Adrenal gland (tissue), 12 donors: Measurements from ENCODE around the gene CBARP. TPM values are rescaled to one million over a fixed set of nuclear protein-coding genes. Genes with fewer than 3 reads are reported as not detected.

Source experiments
- DNase-seq, 7 donors: peaks; one replicate each; pipeline ENCODE4 v3.0.0-alpha.2; 2019 to 2020
- H3K27ac ChIP-seq, 5 donors: fragments of 200-600 bp; sonication (generic) in 4 of 5; 1 replicate in 3 of 5; 2 replicates in 2 of 5; pipeline versions ENCODE4 v1.5.1 to v1.8.0; 2016 to 2020; ENCODE audit warnings: mild to moderate bottlenecking in 1 of 5
- H3K27me3 ChIP-seq: fragments of 200-600 bp; 2 replicates; pipeline ENCODE4 v1.8.0; 2021
- H3K36me3 ChIP-seq, 2 donors: fragments of 200-600 bp; replicated peaks in 1 of 2; 1 replicate in 1 of 2; 2 replicates in 1 of 2; pipeline versions ENCODE4 v1.5.1 to v1.8.0; 2018 to 2022
- H3K4me1 ChIP-seq, 2 donors: fragments of 200-600 bp; replicated peaks in 1 of 2; 1 replicate in 1 of 2; 2 replicates in 1 of 2; pipeline versions ENCODE4 v1.5.1 to v1.8.0; 2018 to 2021
- H3K4me3 ChIP-seq, 4 donors: fragments of 200-600 bp; sonication (generic) in 3 of 4; one replicate each; pipeline ENCODE4 v1.5.1; 2016 to 2018
- H3K9me3 ChIP-seq, 3 donors: fragments of 200-600 bp; sonication (generic) in 1 of 3; replicated peaks in 1 of 3; 1 replicate in 2 of 3; 2 replicates in 1 of 3; pipeline versions ENCODE4 v1.5.1 to v1.8.0; 2016 to 2021
- POLR2A ChIP-seq, 2 donors: fragments of 450-650 bp; IDR thresholded peaks; one replicate each; pipeline ENCODE4 v1.6.1; 2017; ENCODE audit warnings: antibody characterized with exemption in 2 of 2, mild to moderate bottlenecking in 2 of 2, moderate library complexity in 1 of 2
- WGBS, 4 donors: extraction: QIAGEN DNeasy Blood & Tissue Kit in 2 of 4; methylation state at CpG; one replicate each; pipeline versions ENCODE4 v1.1.5 to v1.1.7; 2013 to 2017; 5-methylcytosine and 5-hydroxymethylcytosine counted together
- intact Hi-C, 2 donors: fragments of 100-400 bp; cut with DNase I; formaldehyde crosslinking; loops; one replicate each; pipeline versions ENCODE4 v1.14.1 to v1.15.0; 2022 to 2023
- polyA plus RNA-seq, 3 donors: library from polyadenylated mRNA; stranded (reverse); fragments of 200-250 nt in 2 of 3; fragments of 350-450 nt in 1 of 3; fragmentation: Illumina TruSeq in 1 of 3; extraction: RNeasy Lipid Tissue Mini Kit (QIAGEN cat#74804) in 1 of 3; gene quantifications; one replicate each; pipeline ENCODE4 v1.2.3, GENCODE V29; 2013 to 2014
- total RNA-seq, 9 donors: library from RNA; depleted of rRNA in 4 of 9; stranded (reverse); fragments of >200 nt in 4 of 9; fragments of 120-200 nt in 1 of 9; fragmentation: NEBNext Ultra II Directional in 1 of 9; extraction: Animal tissue kit (Norgen Biotek cat#: 25700) in 1 of 9; gene quantifications; one replicate each; pipeline versions ENCODE4 v1.1.0 to v1.2.4, GENCODE V29; 2013 to 2023
- TF ChIP-seq, protein P1 (sequence below), 6 experiments: fragments of 450-650 bp in 4 of 6; fragments of 200-600 bp in 2 of 6; sonication (generic) in 1 of 6; IDR thresholded peaks; 1 replicate in 5 of 6; 2 replicates in 1 of 6; pipeline versions ENCODE4 v1.5.1 to v1.8.0; 2016 to 2021; ENCODE audit warnings: antibody characterized with exemption in 6 of 6, mild to moderate bottlenecking in 2 of 6, moderate library complexity in 1 of 6
- donor health status: healthy with polysubstance abuse.
- donor health status: Bipolar disorder and iron deficiency.
- donor health status: DM: yes; HTN: yes; CAD: no.
- donor health status: DM: no; HTN: no; CAD: no.
- donor health status: DM: no; HTN: no; CAD: no.
- donor health status: DM: yes; HTN: yes; CAD: no.

CBARP gene
- total and polyA plus RNA-seq, 12 donors, result 0.09 to 9.3 (median 1.8) TPM; not detected in 2

DNA sequence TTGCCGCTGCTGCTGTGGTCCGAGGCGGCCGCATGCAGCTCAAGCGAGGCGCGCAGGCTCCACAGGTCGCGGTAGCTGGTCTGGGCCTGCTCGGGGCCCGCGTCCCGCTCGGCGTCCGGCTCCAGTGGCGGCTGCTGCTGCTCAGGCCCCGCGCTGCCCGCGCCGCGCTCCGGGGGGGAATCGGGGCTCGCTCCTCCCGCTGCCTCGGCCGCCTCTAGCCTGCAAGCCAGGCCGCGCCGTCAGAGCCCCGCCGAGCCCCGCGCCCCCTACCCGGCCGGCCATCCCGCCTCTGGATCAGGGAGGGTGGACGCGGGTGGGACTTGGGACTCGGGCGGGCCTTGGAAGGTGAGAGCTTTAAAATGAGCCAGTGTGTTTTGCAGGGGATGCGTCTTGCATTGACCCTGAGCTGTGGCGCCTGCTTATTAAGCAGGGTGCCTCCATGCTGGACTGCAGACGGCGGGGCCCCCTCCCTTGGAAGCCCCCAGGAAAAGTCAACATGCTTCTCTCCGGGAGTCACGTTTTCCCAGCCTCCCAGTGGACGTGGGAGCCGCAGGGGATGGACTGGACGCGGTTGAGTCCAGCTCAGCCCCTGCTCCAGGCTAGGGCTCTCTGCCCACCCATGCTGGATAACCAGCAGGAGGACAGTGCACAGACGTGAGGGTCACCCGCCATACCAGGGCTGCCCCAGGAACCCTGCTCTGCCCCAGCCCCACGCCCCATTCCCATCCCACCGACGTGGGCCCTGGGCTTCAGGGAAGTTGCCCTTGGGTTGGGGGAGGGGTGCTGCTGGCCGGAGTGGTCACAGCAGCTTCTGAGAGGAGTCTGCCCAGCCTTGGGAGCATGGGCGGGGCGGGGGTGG lies 7.7 kb downstream of the CBARP start:
- H3K4me3 ChIP-seq, result no peak overlapping the region
- H3K27ac ChIP-seq, result no peak overlapping the region
- no peaks in the 10 kb centered on the region for H3K27me3 ChIP-seq
- H3K4me1 ChIP-seq, result peaks cover 16 to 23% of the 10 kb centered on the region in 2 donors
- H3K9me3 ChIP-seq, result no peaks in the 10 kb centered on the region
- intact Hi-C loops, result no loop called here
- 84 to 90% (median 88%) methylated on average over 27 to 61 of the region's 61 CpGs for whole genome bisulfite sequencing, 4 donors
- H3K36me3 ChIP-seq, result peaks cover 0 to 29% of the 10 kb centered on the region in 2 donors
- TF ChIP-seq, protein P1, sequence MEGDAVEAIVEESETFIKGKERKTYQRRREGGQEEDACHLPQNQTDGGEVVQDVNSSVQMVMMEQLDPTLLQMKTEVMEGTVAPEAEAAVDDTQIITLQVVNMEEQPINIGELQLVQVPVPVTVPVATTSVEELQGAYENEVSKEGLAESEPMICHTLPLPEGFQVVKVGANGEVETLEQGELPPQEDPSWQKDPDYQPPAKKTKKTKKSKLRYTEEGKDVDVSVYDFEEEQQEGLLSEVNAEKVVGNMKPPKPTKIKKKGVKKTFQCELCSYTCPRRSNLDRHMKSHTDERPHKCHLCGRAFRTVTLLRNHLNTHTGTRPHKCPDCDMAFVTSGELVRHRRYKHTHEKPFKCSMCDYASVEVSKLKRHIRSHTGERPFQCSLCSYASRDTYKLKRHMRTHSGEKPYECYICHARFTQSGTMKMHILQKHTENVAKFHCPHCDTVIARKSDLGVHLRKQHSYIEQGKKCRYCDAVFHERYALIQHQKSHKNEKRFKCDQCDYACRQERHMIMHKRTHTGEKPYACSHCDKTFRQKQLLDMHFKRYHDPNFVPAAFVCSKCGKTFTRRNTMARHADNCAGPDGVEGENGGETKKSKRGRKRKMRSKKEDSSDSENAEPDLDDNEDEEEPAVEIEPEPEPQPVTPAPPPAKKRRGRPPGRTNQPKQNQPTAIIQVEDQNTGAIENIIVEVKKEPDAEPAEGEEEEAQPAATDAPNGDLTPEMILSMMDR (IDR thresholded peaks at IDR 0.05), result no peak
- no peak for DNase-seq

DNA sequence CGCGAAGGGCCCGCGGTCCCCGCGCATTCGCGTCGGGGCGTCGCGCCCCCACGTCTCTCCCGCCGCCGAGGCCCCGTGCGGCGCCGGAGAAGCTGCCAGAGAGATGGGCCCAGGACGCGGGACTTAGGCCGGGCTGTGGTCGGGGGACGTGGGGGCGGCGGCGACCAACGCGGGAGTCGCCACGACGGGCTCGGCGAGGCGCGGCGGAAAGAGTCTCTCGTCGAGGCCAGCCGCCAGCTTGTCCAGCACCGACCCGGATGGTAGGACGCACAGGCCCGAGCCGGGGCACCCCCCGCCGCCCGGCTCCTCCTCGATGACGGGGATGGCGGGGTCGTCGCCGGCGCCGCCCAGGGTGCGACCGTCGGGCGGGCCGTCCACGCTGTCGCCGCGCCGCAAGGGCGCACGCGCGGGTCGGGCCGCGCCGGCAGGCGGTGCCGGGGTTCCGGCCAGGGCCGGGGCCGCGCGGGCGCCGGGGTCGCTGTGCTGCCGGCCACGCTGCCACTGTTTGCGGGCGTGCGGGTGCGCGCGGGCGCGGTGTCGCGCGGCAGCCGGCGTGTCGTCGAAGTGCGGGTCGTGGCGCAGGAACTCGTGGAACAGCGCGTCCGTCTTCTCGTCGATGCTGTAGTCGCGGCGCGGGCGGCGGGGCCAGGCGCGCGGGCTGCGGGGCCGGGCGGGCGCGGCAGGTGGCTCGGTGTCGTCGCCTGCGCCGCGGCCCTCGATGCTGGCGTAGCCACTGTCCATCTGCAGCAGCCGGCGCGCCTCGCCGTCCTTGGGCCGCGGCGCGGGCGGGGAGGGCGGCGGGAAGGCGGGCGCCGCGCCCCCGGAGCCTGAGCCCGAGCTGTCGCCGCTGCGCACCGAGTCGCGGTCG lies 8.5 kb downstream of the CBARP start:
- 94 to 96% (median 94%) methylated on average over 130 to 158 of the region's 158 CpGs for WGBS, 4 donors
- Histone ChIP-seq H3K4me1 (peaks cover 16 to 23% of the 10 kb centered on the region in 2 donors), H3K9me3 (no peaks in the 10 kb centered on the region), H3K27me3 (no peaks in the 10 kb centered on the region), H3K27ac (no peak overlapping the region), H3K36me3 (peaks cover 0 to 35% of the 10 kb centered on the region in 2 donors), H3K4me3 (no peak overlapping the region)
- no peak for DNase-seq
- intact Hi-C loops, result no loop called here
- TF ChIP-seq, protein P1 (IDR thresholded peaks at IDR 0.05), result no peak
- no peak for TF ChIP-seq POLR2A (IDR thresholded peaks at IDR 0.05)

DNA sequence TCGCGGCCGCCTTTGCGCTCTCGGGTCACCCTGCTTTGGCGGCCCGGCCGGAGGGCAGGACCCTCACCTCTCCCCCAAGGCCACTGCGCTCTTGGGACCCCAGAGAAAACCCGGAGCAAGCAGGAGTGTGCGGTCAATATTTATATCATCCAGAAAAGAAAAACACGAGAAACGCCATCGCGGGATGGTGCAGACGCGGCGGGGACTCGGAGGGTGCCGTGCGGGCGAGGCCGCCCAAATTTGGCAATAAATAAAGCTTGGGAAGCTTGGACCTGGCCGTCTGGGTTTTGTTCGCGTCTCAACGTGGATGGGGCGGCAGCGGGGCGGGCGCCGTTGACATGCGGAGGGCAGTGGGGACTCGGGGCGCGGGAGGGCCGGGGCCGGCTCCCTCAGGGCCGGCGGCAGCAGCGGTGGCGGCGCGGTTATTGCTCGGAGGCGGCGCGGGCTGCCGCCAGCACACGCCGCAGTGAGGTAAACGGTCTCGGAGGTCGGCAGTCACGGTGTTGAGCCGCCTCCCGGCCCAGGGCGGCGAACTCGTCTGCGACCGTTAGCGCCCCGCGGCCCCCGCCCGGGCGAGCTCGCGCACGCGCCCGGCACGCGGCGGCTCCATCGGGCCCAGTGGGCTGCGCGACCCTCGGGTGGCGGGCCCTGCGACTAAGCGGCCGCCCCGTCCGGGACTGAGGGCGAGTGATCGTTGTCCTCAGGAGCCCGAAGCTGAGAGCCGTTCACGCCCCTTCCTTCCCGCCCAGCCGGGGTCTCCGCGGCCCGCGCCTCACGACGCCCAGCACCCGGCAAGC lies 9.4 kb downstream of the CBARP start:
- TF ChIP-seq, protein P1 (IDR thresholded peaks at IDR 0.05), result no peak
- no peak for TF ChIP-seq POLR2A (IDR thresholded peaks at IDR 0.05)
- Histone ChIP-seq H3K27ac (no peak overlapping the region), H3K4me3 (no peak overlapping the region), H3K4me1 (peaks cover 13 to 19% of the 10 kb centered on the region in 2 donors), H3K36me3 (peaks cover 0 to 45% of the 10 kb centered on the region in 2 donors), H3K9me3 (no peaks in the 10 kb centered on the region), H3K27me3 (no peaks in the 10 kb centered on the region)
- intact Hi-C loops, result no loop called here
- no peak for DNase-seq
- 94 to 96% (median 95%) methylated on average over 60 to 100 of the region's 100 CpGs for WGBS, 4 donors
